Uterus (tissue), 2 donors: ENCODE measurements around the gene DCHS2.

Experiments used
- POLR2A ChIP-seq, 2 donors: fragments of 450-650 bp; IDR thresholded peaks; one replicate each; pipeline ENCODE4 v1.6.1; 2016; ENCODE audit warnings: antibody characterized with exemption in 2 of 2, mild to moderate bottlenecking in 1 of 2, moderate library complexity in 1 of 2
- TF ChIP-seq, protein P1 (sequence below), 4 experiments: fragments of 200-600 bp in 2 of 4; fragments of 450-650 bp in 2 of 4; sonication (generic) in 2 of 4; IDR thresholded peaks; one replicate each; pipeline ENCODE4 v1.5.1; 2016 to 2019; ENCODE audit warnings: antibody characterized with exemption in 4 of 4, mild to moderate bottlenecking in 2 of 4, moderate library complexity in 1 of 4

DNA sequence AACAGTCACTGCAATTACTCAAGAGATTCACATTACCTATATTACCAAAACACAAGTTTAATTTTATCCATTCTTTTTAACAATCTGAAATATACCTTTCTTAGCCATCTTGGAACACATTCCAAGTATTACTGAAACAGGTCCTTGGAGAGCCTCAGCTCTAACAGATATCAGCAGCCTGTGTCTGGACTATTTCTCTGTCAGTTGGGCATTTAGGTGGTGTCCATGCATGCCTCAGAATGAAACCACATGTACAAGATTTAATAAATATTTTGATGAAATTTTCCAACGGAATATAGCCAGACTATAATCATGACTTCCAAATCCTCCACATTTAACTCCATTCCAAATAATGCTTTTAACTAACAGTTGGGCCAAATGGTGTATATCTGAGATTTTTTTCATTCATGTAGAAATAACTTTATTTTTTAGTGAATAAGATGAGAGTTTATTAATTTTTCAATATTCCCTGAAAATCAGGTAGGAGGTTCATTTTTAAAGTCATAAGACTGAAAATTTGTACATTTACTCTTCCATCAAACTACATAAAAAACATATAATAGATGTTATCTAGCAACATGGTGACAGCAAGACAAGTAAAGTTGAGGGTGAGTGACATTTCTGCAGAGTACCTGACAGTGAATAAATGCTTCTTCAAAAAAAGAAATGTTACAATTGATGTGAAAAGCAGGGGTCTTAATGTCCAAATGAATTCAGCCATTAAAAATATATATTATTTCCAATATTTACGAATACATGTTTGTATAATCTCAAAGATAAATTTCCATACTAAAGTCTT lies 174.2 kb downstream of the DCHS2 start:
- TF ChIP-seq, protein P1, sequence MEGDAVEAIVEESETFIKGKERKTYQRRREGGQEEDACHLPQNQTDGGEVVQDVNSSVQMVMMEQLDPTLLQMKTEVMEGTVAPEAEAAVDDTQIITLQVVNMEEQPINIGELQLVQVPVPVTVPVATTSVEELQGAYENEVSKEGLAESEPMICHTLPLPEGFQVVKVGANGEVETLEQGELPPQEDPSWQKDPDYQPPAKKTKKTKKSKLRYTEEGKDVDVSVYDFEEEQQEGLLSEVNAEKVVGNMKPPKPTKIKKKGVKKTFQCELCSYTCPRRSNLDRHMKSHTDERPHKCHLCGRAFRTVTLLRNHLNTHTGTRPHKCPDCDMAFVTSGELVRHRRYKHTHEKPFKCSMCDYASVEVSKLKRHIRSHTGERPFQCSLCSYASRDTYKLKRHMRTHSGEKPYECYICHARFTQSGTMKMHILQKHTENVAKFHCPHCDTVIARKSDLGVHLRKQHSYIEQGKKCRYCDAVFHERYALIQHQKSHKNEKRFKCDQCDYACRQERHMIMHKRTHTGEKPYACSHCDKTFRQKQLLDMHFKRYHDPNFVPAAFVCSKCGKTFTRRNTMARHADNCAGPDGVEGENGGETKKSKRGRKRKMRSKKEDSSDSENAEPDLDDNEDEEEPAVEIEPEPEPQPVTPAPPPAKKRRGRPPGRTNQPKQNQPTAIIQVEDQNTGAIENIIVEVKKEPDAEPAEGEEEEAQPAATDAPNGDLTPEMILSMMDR (IDR thresholded peaks at IDR 0.05) = no peak
- TF ChIP-seq POLR2A (IDR thresholded peaks at IDR 0.05) = no peak
